ENCODE data around the gene C3.

Gene C3

DNA sequence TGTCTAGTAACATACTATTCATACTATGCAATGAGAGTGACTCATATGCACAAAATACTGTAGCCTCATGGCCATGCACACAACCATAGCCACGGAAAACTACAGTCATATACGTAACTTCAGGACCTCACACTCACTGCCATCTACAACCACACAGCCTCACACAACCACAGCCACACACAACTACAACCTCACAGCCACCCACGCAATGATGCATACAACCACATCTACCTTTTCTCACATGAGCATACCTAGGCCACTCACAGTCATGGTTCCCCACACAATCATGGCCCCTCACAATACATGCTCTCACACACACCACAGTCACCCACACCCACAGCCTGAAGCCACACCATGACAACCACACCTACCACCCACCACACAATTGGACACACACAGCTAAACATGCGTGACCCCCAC, 41.8 kb downstream of the C3 start:
- no peak overlapping the region for H3K4me3 ChIP-seq (IDR thresholded peaks at IDR 0.05; ENCODE audit: insufficient read depth, low read depth, low read length)
- H2AFZ ChIP-seq (ENCODE audit: low read depth) = no peak overlapping the region
- H3K36me3 ChIP-seq (ENCODE audit: insufficient read depth) = no peaks in the 10 kb centered on the region
- H3K27me3 ChIP-seq (ENCODE audit: insufficient read depth, low read depth) = no peaks in the 10 kb centered on the region; the same call in 1 of the 2 replicates
- H3K9ac ChIP-seq = no peak overlapping the region
- H3K79me2 ChIP-seq (ENCODE audit: insufficient read depth, low read depth) = no peaks in the 10 kb centered on the region
- H3K27ac ChIP-seq = no peak overlapping the region
- TF ChIP-seq, protein P1, sequence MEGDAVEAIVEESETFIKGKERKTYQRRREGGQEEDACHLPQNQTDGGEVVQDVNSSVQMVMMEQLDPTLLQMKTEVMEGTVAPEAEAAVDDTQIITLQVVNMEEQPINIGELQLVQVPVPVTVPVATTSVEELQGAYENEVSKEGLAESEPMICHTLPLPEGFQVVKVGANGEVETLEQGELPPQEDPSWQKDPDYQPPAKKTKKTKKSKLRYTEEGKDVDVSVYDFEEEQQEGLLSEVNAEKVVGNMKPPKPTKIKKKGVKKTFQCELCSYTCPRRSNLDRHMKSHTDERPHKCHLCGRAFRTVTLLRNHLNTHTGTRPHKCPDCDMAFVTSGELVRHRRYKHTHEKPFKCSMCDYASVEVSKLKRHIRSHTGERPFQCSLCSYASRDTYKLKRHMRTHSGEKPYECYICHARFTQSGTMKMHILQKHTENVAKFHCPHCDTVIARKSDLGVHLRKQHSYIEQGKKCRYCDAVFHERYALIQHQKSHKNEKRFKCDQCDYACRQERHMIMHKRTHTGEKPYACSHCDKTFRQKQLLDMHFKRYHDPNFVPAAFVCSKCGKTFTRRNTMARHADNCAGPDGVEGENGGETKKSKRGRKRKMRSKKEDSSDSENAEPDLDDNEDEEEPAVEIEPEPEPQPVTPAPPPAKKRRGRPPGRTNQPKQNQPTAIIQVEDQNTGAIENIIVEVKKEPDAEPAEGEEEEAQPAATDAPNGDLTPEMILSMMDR (conservative IDR thresholded peaks at IDR 0.05; ENCODE audit: low read depth, low read length) = no peak
- no peak overlapping the region for H3K4me2 ChIP-seq
- peaks cover 19% of the 10 kb centered on the region for H3K4me1 ChIP-seq (ENCODE audit: low read depth, poor library complexity, severe bottlenecking)
- no peaks in the 10 kb centered on the region for H4K20me1 ChIP-seq (ENCODE audit: insufficient read depth)

DNA sequence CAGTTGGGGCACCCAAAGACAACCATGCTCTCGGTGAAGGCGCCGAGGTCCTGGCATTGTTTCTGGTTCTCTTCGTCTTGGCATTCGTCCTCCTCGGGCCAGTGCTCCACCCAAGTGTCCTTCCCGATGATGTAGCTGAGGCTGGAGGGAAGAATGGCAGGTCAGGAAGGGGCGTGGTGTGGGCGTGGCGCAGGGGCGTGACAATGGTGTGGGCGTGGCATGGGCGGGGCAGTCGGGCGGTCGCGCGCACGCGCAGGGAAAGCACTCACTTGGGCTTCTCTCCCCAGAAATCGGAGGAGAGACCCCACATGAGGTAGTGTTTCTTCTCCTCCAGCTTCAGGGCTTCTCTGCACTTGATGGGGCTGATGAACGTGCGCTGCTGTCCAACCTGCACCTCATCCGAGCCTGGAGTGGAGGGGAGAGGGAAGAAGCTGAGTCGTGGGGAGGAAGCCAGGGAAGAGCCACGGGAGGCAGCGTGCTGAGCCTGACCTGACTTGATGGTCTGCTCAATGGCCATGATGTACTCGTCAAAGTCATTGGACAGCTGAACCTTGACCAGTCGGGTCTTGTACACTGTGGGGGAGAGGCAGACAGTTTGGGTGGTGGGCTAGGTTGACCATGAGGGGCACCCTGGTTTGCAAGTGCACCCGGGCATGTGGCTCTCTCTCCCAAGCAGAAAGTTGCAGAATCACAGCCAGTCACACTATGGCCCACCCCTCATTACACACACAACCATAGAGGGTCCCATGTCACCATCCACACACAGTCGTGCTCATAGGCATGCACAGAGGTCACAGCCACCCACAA, 42.4 kb downstream of the C3 start:
- H3K4me2 ChIP-seq = no peak overlapping the region
- H3K36me3 ChIP-seq (ENCODE audit: insufficient read depth) = no peaks in the 10 kb centered on the region
- H2AFZ ChIP-seq (ENCODE audit: low read depth) = no peak overlapping the region
- H3K9ac ChIP-seq = no peak overlapping the region
- peaks cover 19% of the 10 kb centered on the region for H3K4me1 ChIP-seq (ENCODE audit: low read depth, poor library complexity, severe bottlenecking)
- H3K27ac ChIP-seq = no peak overlapping the region
- no peaks in the 10 kb centered on the region; the same call in 1 of the 2 replicates for H3K27me3 ChIP-seq (ENCODE audit: insufficient read depth, low read depth)
- no peaks in the 10 kb centered on the region for H3K79me2 ChIP-seq (ENCODE audit: insufficient read depth, low read depth)
- no peak overlapping the region for H3K4me3 ChIP-seq (IDR thresholded peaks at IDR 0.05; ENCODE audit: insufficient read depth, low read depth, low read length)
- no peaks in the 10 kb centered on the region for H4K20me1 ChIP-seq (ENCODE audit: insufficient read depth)
- TF ChIP-seq, protein P1 (conservative IDR thresholded peaks at IDR 0.05; ENCODE audit: low read depth, low read length) = no peak

DNA sequence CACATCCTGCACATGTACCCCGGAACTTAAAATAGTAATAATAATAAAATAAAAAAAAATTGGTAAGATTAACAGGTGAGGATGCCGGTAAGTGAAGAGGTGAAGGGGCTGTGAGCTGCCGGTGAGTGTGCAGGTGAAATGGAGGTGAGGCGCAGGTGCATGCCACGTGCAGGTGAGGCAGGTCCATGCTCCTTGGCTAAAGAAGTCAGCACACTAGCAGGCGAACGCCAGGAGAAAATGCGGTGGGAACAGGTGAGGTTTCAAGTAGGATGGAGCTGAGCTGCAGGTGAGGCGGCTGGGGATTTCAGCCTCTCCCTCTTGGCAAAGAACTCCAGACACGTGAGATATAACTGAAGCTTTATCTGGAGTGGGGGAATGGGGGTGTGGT, 43.0 kb downstream of the C3 start:
- Histone ChIP-seq H3K4me2 (no peak overlapping the region), H3K27ac (no peak overlapping the region), H3K4me1 (ENCODE audit: low read depth, poor library complexity, severe bottlenecking) (peaks cover 19% of the 10 kb centered on the region), H3K79me2 (ENCODE audit: insufficient read depth, low read depth) (no peaks in the 10 kb centered on the region), H3K4me3 (IDR thresholded peaks at IDR 0.05; ENCODE audit: insufficient read depth, low read depth, low read length) (no peak overlapping the region), H3K36me3 (ENCODE audit: insufficient read depth) (no peaks in the 10 kb centered on the region), H2AFZ (ENCODE audit: low read depth) (no peak overlapping the region), H4K20me1 (ENCODE audit: insufficient read depth) (no peaks in the 10 kb centered on the region), H3K9ac (no peak overlapping the region), H3K27me3 (ENCODE audit: insufficient read depth, low read depth) (no peaks in the 10 kb centered on the region; the same call in 1 of the 2 replicates)
- TF ChIP-seq, protein P1 (conservative IDR thresholded peaks at IDR 0.05; ENCODE audit: low read depth, low read length) = no peak

DNA sequence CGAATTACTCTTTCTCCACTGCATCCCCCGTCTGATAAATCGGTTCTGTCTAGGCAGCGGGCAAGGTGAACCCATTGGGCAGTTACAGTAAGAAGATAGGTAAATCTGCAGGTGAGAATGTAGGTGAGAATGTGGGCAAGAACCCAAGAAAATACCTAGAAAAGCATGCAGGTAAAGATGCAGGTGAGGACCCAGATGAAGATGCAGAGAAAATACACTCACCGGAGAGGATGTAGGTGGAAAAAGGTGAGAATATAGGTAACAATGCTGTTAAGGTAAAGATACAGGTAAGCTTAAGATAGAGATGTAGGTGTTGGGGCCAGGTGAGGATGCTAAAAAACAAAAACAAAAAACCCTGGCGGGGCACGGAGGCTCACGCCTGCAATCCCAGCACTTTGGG, 44.2 kb downstream of the C3 start:
- Histone ChIP-seq H4K20me1 (ENCODE audit: insufficient read depth) (no peaks in the 10 kb centered on the region), H3K36me3 (ENCODE audit: insufficient read depth) (no peaks in the 10 kb centered on the region)

More for the DNA sequence above, 44.2 kb downstream of the C3 start:
- Histone ChIP-seq H3K4me1 (ENCODE audit: low read depth, poor library complexity, severe bottlenecking) (peaks cover 19% of the 10 kb centered on the region), H3K4me2 (no peak overlapping the region), H2AFZ (ENCODE audit: low read depth) (no peak overlapping the region), H3K9ac (no peak overlapping the region), H3K27me3 (ENCODE audit: insufficient read depth, low read depth) (no peaks in the 10 kb centered on the region), H3K79me2 (ENCODE audit: insufficient read depth, low read depth) (no peaks in the 10 kb centered on the region), H3K4me3 (IDR thresholded peaks at IDR 0.05; ENCODE audit: insufficient read depth, low read depth, low read length) (no peak overlapping the region), H3K27ac (no peak overlapping the region)
- TF ChIP-seq, protein P1 (conservative IDR thresholded peaks at IDR 0.05; ENCODE audit: low read depth, low read length) = no peak
